GM12875 (cell line): ENCODE results near the gene TC2N.

Experiments
- H3K4me3 ChIP-seq: one replicate; pipeline ENCODE4 v1.5.1; 2011; ENCODE audit warnings: low read depth, low read length, control low read depth
- CTCF ChIP-seq: IDR thresholded peaks from 2 replicates; pipeline ENCODE4 v1.5.1; 2011; ENCODE audit warnings: low read depth, mild to moderate bottlenecking, control low read depth, inconsistent platforms, low read length, moderate library complexity, borderline replicate concordance; ENCODE audit not compliant: insufficient read depth

TC2N gene

GRCh38 chr14:91889477-91890211, 22.3 kb upstream of the TC2N start:
- no peak overlapping the region for H3K4me3 ChIP-seq
- TF ChIP-seq CTCF, result no peak

GRCh38 chr14:91888641-91889476, 21.5 kb upstream of the TC2N start:
- no peak for TF ChIP-seq CTCF
- no peak overlapping the region for H3K4me3 ChIP-seq

GRCh38 chr14:91886961-91887360, 19.6 kb upstream of the TC2N start:
- H3K4me3 ChIP-seq, result no peak overlapping the region
- TF ChIP-seq CTCF, result no peak

GRCh38 chr14:91885839-91886238, 18.5 kb upstream of the TC2N start:
- TF ChIP-seq CTCF, result no peak
- no peak overlapping the region for H3K4me3 ChIP-seq

GRCh38 chr14:91885113-91885712, 17.9 kb upstream of the TC2N start:
- no peak for TF ChIP-seq CTCF
- no peak overlapping the region for H3K4me3 ChIP-seq

- H3K4me3 ChIP-seq, result no peak overlapping the region
- no peak for TF ChIP-seq CTCF
These were observed 17.3 kb upstream of the TC2N start for GRCh38 chr14:91884664-91885063.
